HG02610 (cell line): ENCODE results near the gene KLC4.
A peak's percentile ranks its signal among the peaks of the same experiment; 100 is the strongest.
"Not testable (repeated sequence)": the region's sequence is repeated elsewhere in the genome, so short reads cannot be mapped to it uniquely, and the experiment has no call there.

Experiments
- ATAC-seq: cut with Tn5 transposase; IDR thresholded peaks from one replicate; pipeline ENCODE4 v1.9.1; 2021; ENCODE audit warnings: mild to moderate bottlenecking, moderate library complexity; ENCODE audit not compliant: unreplicated experiment

KLC4 gene

DNA sequence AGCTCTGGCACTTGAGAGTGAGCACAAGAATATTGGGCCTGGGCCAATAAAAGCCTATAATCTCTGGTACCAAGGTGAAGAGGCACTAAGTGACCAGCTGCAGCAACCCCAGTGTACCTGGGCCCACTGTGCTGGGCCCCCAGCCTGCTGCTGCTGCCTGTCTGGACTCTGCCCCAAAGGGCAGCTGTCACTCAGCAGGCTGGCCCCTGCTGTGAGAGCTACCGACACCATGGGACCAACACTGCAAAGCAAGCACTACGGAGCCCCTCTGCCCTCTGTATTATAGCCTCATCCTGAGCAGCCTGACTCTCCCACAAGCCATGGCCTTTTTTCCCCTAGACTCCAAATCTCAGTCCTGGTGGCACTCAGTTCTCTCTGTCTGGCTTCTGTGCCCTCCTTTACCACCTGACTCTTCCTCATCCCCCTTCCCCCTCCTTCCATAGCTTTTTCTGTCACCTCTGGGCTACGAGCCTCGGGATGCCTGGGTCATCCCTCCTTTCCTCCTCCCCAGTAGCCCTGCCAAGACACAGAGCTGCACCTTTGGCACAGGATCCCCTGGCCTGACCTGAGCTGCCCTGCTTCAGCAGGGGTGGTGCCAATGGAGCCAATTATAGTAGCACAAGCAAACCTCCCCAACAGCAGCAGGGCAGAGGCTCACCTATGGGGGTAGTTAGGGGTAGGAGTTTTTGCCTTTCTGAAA, 23.8 kb upstream of the KLC4 start:
- ATAC-seq: no peak

DNA sequence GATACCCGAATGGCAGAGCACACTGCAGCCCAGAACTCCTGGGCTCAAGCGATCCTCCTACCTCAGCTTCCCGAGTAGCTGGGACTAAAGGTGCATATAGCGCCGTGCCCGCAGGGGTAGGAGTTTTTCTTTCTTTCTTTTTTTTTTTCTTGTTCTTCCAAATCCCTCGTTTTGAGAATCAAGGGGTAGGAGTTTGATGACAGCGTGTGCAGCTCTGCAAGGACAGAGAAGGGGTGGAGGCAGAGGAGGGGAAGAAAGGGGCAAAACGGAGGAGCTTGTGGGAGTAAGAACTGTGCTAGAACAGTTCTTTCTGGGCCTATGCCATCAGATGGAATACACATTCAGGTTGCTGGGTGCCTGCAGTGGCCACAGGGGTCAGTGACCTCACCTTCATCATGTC, 22.7 kb upstream of the KLC4 start:
- ATAC-seq: no peak

DNA sequence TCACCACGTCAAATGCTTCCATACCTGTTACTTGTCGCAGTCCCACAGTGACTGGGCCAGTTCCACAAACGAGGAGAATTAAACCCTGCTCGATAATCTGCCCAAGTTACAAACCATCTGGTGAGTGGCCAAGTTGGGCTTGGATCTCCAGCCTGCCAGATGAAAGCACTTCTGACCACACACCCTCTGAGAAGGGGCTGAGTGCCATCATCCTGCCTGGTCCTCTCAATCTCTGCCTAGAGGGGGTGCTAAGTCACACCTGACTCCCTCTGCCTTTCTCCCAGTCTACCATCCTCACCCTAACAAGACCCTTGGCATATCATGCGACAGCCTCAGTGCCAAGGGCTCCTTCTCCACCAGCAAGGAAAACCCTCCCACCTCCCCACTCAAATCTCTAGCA, 22.2 kb upstream of the KLC4 start:
- no peak for ATAC-seq

DNA sequence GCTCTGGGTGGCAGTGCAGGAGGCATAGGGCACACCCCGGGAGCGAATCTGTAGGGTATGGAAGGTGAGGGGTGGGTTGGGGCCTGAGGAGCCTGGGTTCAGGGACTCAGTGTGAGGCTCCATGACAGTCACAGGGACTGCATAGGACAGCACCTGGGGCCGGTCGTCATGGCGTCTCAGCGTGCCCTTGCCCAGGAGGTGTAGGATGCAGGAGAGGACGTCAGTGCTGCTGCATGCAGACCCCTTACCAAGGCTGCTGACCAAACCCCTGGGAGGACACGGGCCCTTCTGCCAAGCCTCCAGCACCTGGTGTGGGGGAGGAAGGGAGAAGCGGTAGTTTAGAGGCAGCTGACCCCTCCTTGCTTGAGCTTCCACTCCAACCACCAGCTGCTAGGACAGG, 21.7 kb upstream of the KLC4 start:
- no peak for ATAC-seq

DNA sequence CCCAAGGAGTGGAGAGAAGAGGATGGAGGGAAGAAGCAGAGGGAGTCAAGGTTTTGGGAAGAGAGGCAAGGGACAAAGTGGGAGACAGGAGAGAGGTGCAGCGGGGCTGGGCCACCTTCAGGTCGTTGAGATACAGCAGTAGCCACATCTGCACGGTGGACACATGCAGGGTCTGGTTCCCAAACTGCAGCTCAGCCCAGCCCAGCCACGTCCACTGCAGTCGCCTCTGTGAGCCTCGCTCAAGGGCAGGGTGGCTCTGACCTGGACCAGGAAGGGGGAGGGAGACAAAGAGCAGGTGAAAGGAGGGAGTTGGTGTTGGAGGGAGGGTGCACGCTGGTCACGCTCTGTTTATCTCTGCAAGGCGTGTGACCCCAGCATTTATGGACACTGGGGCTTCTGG, 20.7 kb upstream of the KLC4 start:
- ATAC-seq: no peak

DNA sequence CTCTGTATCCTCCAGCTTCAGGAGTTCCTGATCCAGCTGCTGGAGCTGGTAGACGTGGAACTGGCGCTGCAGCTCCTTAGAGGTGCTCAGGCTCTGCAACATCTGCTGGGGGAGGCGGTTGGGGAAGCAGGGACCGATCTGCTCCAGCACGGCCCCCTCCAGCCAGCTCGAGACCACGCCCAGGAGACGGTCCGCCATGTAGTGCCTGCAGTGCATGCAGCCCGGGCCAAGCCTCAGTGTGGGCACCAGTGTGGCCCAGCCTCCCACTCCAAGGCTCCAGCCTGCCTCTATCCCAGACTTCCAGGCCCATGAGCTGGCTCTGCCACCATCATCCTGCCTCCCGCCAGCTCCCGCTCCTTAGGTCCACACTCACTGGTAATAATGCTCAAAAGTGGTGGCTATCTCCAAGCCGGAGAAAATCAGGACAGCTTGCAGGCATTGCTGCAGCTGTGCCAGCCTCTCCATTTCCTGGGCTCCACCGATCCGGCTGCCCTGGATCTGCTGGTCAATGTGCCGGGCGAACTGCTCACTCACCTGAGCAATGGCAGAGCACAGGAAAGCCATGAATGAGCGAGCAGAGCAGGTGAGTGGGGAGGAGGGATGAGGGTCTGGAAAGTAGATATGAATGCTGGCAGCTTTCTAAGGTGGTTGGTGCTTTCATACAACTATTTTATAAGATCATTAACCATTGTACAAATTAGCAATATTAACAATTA, 18.7 kb upstream of the KLC4 start:
- ATAC-seq: no peak

DNA sequence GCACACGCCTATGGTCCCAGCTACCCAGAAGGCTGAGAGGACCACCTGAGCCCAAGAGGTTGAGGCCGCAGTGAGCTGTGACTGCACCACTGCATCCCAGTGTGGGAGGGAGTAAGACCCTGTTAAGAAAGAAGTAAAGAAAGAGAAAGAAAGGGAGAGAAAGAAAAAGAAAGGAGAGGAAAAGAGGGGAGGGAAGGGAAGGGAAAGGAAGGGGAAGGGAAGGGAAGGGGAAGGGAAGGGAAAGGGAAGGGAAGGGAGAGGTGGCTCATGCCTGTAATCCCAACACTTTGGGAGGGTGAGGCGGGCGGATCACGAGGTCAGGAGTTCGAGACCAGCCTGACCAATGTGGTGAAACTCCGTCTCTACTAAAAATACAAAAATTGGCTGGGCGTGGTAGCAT, 18.0 kb upstream of the KLC4 start:
- ATAC-seq: not testable (repeated sequence)

DNA sequence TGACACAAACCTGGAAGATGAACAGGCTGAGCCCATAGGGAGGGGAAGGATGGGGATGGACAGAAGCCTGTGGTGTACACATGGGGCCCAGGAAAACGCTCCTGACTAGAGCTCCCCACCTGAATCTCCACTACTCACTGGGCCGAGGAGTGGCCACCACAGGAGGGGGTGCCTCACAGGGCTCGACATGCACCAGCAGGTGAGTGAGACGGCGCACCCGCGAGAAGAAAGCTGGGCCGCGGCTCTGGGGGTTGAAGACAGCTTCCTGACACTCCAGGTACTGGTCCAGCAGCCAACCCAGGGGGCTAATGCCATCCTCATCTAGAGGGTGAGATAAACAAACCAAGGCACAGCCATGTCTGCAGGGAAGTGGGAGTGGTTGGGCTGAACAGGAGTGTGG, 16.1 kb upstream of the KLC4 start:
- ATAC-seq: no peak

DNA sequence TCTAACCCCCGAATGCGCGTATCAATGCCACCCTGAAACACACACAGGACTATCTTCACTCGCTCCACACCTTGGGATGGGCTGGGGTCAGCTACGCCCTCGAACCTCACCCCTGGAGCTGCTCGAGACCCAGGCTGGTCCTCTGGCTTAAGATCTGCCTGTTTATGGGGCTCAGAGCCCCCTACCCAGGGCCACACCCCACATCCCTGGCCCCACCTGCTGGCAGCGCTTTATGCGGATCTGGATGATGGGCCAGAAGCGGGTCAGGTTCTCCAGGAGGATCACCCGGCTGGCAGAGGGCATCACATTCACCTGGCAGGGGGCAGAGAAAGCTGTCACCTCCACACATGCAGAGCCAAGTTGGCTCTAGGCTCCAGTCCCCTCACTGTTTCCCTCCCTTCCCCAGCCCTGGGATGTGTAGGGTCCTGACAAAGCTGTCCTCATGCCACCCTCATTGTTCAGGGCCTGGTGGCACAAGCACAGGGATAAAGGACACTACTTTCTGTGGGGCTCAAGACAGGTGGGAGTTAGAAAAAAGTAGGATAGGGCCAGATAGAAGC, 14.0 kb upstream of the KLC4 start:
- ATAC-seq: no peak

DNA sequence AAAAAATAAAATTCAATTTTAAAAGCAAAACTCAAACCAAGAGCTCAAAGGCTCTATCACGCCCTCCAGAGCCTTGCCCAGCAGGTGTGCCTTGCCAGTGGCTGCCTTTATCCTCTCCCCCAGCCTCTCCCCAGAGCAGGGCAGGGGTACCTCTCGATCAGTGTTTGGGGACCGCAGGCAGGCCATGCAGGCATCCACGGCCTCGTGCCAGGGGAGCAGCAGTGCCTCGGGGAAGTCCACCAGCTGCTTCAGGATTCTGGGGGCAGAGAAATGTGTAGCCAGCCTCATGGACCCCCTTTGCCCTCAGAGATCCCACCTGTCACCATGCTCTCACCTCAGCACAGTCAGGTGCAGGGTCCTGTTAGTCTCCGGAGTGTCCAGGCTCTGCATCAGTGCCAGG, 11.4 kb upstream of the KLC4 start:
- no peak for ATAC-seq

DNA sequence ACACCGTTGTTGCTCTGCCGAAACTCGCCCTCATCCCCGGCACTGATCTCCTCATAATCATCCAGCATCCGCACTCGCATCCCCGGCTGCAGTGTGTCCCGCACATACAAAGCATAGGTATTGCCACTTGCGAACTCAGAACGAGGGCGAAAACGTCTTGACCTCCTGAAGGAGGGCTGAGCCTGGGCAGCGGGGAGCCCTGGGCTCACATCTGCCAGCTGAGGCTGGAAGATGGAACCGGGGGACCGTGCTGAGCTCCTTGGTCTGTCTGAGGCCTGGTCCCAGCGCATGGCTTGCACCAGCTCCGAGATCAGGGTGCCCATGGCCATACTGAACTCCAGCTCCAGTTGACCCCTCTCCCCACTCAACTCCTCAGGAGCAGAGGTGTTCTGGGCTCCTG, 8.4 kb upstream of the KLC4 start:
- ATAC-seq: no peak

DNA sequence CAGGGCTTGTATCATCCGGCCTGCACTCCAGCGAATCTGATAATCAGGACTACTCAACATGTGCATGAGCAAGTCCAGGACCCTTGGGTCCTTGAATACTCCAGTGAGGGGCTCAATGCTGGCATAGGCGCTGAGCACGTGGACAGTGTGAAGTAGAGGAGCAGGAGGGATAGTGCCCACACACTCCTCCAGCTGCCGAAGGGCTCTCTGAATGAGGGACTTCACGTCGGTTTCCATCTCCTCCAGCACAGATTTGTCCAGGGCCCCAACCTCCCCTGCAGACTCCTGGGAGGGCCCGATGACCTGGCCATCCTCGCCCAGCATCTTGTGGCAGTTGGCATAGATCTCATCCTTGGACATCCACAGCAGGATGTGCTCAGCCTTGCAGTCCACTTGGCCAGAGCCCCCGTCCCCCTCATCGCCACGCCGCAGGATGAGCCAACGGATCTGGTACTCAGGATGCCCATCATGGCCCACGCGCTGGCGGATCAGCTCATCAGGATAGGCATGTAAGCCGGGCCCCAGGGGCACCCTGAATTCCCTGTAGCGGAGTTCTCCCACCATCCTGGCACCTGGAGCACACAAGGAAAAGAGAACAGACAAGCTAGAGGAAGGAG, 7.1 kb upstream of the KLC4 start:
- no peak for ATAC-seq

DNA sequence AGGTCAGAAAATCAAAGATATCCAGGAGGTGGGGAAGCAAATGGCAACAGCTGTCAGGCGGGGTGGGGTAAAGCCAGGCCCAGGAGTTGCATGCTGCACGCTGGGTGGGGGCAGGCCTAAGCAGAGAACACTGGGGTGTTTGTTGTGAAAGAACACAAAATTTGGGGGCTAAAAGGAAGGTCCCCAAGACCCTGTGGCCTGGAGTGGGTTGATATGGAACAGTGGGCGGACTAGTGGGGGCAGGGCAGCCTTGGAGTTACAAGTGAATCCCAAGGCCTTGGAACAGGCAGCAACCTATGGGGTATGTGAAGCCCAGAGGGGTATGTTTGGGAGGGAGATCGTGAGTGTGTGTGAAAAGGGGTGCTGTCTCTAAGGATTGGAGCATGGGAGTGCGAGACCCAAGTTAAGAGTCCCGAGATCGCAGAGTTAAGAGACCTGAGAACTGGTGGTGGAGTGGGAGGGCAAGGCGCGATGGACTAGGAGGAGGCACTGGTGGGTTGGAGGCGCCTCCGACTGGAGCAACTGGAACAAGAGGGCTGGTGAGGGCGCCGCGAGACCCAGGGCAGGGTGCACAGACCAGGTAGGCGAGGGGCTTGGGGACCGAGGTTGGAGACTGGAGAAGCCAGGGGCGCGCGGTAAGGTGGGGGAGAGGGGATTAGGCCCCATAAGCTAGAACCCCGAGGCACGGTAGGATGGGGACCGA, 6.4 kb upstream of the KLC4 start:
- peak; percentile 11 for ATAC-seq

DNA sequence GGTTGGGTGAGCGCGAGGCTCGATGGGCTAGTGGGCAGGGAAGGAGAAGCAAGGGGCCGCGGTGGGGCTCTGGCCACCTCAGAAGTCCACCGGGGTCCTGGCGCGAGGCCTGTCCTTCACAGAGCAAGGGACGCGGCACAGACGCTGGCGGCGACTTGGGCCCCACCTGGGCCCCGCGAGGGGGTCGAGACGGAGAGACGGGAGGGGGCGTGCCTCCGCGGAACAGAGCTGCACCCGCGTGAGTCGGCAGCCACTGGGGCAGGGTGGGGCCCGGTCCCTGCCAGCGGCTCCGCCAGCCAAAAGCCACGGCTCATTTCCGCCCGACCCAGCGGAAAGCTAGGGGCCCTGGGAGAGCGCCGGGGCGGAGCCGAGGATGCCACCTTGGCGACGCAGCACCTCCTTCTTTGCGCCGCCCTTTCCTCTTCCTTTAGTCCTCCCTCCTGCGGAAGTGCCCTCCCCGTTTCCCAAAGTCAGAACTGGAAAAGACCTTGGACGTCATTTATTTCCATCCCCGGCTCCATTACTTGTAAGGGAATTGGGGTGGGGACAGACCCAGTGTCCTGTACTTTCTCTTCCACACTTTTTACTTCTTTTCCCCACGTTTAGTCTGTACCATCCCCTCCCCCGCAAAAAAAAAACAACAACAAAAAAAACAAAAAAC, 5.8 kb upstream of the KLC4 start, which contains the start of gene CUL7:
Gene CUL7, minus strand, starts transcription at position 307 of the 661 bp plus-strand sequence. CDS start 1,063 bp downstream, outside the sequence.
- ATAC-seq: peak; percentile 90

DNA sequence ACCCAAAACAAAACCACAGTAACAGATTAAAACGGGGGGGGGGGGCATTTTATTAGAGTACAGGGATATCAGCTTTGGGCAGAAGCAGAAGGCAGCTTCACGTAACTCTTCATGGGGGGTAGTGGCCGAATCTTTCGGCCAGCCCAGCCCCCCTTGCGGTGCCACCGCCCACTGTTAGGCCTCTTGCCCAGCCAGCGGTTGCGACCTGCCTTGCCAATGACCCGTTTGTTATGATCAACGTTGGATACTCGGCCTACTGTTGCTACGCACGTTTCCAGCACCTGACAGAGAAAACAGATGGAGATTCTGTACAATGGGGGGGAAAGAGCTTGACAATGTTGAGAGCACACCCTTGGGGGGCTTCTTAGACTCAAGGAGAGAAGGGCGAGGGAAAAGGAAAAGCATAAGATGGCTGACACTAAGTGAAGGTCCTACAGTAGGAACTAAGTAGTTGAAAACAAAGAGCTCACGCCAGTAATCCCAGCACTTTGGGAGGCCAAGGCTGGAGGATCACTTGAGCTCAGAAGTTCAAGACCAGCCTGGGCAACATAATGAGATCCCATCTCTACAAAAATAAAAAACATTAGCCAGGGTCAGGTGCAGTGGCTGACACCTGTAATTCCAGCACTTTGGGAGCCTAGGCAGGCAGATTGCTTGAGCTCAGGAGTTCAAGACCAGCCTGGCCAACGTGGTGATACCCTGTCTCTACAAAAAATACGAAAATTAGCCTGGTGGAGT, 5.1 kb upstream of the KLC4 start:
- no peak for ATAC-seq

DNA sequence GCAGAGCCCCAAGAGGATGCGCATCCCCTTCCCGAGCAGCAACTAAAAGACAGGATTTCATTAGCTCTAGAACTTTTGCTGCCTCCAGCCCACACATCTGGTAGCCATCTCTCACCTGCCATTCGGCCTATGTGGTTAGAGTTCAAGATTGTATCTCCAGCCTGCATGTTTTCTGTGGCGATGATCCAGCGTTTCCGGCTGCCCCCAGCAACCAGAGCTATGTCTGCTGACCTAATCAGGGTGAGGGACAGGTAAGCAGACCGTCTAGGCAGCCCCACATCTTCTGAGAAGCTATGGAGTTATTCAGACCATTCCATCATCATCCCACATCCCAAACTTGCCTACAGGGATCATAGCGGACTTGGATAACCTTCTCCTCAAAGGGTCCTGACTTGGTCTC, 3.5 kb upstream of the KLC4 start:
- no peak for ATAC-seq

DNA sequence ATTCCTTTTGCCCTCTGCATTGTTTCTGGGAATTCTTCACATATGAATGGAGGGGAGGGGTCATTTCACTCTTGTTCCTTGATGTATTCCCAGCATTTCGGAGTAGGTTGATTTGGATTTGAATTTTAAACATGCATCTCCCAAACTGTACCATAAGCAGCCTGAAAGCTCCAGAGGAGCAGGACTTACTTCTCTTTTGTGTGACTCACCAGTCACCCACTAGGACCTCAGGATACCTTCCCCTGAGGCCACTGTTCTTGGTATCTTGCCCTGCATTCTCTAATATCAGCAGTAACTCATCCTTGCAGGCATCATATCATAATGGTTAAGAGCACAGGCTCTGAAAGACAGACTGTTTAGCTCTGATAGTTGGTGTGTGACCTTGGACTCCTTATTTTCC, 900 bp upstream of the KLC4 start:
- ATAC-seq: no peak

DNA sequence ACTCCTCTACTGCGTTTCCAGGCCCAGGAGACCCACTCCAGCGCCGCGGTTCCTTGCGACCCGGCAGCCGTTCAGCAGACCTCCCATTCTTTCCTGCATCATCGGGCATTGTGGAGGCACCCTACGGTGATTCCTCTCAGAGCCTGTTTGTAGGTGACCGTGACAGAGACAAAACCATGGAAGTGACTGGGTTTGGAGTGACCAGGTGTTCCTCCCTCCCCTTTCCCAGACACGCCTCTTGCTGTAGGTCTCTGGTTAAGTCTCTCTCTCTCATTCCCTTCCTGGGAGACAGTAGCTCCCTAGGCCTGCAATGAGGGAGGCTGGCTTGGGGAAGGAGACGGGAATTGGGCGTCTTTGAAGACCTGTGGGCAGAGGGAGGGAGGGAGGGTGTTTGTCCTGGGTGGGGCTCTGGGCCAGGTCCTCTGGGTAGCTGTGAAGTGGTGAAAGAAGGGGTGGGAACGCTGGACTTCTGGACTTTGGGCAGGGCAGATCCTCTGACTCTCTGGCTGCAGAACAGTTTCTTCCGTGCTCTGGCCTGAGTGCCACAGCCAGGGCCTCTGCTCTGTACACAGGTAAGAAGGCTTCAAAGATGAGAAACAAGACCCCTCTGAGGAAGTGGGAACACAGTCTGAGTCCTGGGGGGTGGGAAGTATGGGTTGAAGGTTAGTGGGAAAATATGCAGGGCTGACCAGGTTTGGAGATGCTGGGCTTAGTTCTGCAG, 763 bp downstream of the KLC4 start:
- no peak for ATAC-seq
